Activated CD4-positive, alpha-beta T cell treated with anti-CD3 and anti-CD28 coated beads, Interleukin-2, amount 50 U/mL, for 4 hours (primary cell): Measurements from ENCODE around the gene BLACAT1.
A peak's percentile ranks its signal among the peaks of the same experiment; 100 is the strongest.

Source experiments
- DNase-seq, 2 experiments: peaks; one replicate each; pipeline ENCODE4 v3.0.0-alpha.2; 2020

BLACAT1 gene

DNA sequence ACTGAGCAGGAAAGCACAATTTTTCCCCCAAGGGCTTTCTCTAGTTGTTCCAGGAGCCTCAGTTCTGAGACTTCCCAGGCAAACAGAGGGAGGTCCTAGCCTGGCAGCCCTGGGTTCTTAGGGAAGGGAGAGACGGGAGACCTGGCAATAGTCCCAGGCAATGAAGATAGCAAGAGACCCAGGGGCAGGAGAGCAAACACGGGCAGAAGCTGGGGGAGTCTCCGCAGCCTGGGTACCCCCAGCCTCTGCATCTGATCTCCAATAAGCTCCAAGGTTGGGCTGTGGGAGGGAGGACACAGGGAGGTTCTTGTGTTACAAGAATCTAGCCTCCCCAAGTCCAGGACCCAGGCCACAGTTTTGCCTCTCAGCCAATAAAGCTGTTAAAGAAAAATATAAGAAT is 2.4 kb downstream of the BLACAT1 start:
- DNase-seq, result no peak

DNA sequence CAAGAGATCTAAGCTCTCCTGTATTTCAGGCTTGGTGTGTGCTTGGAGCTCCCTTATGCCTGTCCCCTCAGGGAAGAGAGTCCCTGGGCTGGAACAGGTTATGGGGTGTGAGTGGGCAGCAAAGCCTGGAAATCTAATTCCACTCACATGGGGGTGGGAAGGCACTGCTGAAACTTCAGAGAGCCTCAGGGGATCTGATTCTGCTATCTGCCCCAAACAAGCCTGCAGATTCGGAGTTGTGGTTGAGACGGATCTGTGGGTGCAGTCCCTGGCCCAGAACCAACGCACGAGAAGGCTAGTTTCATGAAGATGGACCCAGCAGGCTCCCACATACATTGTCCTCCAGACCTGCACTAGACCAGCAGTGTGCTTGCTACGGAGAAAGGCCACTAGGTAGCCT is 2.9 kb downstream of the BLACAT1 start:
- no peak for DNase-seq

DNA sequence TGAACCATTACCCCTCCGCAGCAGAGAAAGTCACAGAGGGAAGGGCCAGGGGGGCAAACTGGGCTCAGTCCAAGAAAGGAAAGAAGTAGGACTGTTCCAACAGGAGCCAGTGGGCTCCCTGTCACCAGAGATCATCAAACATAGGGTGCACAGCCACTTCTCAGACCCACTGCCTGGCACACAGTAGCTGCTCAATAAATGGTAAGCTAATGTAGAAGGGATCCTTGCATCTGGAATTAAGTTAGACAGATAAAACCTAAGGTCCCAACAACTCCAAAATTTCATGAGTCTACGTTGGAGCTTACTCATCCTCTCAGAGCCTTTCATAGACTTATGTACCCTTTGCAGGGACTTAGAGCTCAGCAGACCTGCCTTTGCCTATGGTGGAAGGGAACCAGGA is 3.5 kb downstream of the BLACAT1 start:
- DNase-seq, result no peak

DNA sequence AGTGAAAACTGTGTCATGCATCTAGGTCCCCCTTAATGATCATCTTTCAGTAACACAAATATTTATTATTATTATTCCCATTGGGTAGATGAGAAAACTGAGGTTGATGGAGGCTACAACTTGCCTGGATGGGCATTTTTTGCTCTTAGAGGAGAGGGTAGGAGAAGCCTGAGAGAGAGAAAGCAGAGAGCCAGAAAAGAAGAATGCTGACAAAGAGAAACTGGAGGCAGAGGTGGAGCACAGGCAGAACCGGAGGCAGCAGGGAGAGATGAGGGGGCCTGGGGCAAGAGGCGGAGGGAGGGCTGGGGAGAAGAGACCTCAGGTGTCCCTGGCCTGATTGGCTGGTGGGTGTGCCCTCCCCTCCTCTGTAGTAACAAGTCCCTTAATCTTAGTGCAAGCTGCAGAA is 4.1 kb downstream of the BLACAT1 start:
- no peak for DNase-seq

DNA sequence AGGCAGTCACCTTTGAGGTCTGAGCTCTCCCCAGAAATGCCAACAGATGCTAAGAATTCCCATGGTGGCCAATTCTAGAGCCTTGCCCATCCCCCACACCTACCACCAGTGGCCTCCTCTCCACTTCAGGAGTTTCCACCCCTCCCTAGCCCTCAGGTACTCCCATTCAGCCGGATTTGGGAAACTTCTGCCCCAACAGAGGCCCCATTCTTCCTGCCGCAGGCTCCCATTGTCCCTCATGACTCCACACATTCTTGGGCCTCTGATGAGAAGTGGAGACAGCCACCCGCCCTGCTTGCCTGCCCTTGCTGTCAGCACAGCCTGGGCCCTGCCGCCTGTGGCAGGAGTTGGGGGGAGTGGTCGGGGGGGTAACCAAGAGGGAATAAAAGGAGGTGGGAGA is 4.6 kb downstream of the BLACAT1 start:
- no peak for DNase-seq

DNA sequence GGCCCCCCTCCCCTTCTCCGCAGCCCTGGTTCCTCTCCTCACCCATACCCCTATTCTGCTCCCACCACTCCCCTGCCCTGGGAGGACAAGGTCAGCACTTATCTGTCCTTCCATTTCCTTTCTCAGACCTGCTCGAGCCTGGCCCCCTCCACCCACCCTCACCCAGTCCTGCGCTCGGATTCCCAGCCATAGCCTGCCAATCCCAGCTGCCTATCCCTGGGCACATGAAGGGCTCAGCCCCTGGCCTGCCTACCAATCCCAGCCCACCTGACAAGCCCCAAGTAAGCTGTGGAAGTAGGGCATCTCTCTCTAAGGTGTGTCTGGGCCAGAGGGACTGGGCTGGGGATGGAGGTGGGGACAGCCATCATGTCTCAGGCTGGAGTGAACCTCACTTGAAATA is 5.4 kb downstream of the BLACAT1 start:
- DNase-seq, result no peak

DNA sequence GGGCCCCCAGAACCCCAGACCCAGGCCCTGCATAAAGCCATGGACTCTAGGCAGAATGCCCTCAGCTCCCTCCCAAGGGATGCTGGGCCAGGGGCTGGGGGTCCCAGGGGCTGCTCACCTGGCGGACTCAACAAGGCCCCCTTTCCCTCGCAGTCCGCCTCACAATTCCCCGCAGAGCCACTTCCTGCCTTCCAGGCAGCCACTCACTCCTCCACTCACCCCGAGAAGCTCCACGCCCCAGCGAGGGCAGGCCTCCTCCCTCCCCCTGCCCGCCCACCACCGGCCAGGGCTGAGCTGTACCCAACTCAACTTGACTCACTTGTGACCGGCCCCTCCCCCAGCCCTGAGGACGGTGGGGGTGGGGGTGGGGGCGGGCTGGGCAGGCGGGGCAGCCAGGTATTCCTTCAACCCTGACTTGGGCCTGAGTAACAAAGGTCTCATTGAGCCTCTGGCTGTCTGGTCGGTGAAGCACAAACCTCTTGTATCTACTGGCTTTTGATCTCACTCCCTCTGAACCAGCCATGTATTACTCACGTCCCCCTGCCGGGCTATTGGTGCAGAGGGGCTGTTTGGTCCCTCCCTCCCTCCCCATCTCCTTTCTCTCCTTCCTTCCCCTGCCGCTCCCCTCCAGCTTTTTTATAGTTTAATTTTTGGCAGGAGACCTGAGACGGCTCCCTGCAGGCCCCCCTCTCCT is 5.9 kb downstream of the BLACAT1 start:
- DNase-seq, result peak in 1 of 2 experiments; percentile 28

DNA sequence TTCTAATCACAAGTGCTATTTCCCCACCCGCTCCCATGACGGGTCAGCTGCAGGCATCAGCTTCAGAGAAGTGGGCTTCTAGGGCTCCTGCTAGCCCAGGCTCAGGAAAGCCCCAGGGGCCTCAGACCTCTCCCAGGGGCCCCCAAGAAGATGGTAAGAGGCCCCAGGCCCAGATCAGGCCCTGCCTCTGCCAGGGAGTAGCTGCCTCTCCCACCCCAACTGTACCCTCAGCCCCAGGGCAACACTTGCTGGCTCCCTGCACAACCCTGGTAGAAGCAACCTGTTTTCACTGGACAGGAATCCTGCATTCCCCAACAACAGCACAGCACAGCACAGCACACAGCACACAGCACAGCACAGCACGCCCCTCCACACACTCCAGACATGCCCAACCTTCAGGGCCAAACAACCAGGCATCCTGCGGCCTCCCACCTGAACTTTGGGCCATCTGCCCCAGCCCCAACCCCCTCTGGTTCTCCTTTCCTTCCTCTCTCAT is 6.5 kb downstream of the BLACAT1 start:
- DNase-seq, result no peak

DNA sequence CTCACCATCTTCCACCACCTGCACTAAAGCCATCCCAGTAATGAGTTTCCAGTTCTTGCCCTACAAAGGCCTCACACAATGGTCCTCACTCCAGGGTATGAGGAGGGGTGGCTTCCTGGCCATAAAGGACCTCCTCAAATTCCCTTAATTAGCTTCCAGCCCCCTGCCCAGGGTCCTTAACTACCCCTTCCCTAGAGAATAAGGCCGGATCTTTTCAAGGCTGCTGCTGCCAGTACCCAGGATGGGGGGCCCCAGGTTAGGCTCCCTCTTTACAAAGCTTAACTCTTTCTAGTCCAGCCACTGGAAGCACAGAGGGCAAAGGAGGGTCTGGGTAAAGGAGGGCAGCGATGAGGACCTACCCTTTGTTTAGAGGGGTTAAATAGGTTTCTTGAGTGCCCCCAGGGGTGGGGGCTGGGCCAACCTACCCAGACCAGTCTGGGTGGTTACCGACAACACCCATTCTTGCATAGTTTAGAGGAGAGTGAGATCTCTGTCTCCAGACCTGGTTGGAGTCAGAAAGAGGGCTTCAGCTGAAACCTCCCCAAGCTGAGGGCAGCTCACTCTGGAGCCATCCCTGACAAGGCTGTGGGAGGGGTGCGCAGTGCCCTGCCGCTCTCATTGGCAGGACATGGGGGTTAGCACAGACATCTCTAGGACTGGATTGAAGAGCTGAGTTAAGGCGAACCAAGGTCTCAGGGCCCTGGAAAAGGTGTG is 7.1 kb downstream of the BLACAT1 start:
- no peak for DNase-seq

DNA sequence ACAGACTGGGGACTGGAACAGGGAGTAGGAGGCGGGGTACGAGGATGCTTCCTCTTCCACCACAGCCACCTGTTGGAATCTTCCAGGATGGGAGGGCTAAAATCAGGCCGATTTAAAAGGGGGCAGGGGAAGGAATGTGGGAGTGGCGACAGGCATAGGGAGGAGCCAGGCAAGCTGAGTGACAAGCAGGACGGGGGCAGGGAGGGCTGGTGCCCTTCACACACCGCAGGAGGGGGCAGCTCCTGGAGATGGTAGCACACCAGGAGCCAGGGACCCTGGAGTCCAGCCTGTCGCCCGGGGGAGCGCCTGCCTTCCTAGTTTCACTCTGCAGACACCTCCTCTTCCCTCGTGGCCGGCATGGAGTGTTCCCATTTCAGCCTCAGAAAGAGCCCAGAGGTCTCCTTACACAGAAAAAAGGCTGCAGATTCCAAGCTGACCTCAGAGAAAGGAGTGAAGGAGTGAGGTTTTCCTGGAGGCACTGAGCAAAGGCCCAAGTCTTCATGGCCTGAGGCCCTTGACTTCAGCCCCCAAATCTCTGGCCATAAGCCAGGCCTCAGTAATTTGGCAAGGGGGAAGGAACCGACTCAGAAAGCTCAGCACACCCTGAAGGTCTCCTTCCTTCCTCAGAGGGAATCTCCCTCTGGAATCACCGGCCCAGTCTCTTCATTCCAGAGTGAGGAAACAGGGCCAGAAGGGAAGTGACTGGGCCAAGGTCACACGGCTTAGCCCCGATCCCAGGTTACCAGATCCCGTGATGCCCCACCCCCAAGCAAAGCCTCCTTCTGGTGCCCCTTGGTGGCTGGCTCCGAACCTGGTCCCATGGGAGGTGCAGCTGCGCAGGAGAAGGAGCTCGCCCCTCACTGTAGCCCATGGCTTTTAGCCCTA is 8.1 kb downstream of the BLACAT1 start:
- DNase-seq, result no peak

DNA sequence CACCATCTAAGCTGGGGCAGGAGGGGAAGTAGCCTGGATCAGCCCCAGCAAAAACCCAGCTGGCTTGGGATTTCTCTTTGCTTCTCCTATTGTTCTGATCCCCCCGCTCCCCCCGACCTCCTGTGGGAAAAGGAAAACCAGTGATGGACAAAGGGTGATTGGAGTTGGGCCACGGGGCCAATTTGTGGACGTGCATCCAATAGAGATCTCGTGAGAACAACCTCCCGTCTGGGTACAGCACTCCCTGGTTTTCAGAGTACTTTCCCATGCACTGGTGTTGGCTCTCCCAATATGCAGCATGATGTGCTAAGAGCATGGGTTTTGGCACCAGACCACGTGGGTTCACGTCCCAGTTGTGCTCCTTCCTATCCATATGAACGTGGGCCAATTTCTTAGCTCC is 9.0 kb downstream of the BLACAT1 start:
- no peak for DNase-seq

DNA sequence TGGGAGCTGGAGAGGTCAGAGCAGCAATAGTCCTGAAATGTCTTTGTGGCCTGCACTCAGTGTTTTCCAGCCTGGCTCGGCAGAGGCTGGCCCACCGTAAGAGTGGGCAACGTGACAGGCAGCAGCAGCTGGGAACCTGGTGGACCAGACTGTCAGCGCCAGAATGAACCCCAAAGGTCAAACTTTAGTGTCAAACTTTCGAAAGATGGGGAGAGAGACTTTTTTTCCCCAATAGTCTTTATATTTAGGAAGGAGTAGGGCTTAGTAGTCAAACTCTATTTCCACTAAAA is 10.3 kb downstream of the BLACAT1 start:
- no peak for DNase-seq

DNA sequence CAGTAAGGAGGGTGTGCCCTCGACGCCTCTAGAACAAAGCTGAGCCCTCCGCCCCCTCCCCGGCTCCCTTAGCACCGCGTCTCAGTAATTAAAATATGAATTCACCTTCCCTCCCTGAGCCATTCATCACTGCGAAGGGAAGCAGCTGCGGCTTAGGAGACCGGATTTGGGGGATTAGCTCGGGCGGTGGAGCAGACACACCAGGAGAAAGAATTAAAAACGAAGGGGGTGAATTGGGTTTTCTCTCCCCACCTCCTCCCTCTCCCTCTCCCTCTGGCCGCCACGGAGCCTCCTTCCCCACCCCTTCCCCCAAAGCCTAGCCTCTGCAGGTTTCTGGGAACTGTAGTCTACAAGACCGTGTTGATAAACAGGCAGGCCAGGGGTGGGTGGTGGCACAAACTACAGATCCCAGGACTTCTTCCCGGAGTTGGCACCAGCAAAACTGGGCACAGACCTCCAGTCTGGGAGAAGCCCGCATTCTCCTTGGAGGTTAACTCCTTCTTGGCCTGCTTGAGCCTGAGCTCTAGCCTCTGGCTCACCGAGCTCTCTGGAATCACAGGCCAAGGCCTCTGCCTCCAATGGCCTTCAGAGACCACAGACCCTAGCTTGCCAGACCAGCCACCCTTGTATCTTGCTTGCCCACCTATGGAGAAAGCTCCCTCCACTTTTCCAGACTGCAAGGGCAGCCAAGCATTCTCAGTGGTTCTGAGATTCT is 10.8 kb downstream of the BLACAT1 start:
- DNase-seq, result no peak

DNA sequence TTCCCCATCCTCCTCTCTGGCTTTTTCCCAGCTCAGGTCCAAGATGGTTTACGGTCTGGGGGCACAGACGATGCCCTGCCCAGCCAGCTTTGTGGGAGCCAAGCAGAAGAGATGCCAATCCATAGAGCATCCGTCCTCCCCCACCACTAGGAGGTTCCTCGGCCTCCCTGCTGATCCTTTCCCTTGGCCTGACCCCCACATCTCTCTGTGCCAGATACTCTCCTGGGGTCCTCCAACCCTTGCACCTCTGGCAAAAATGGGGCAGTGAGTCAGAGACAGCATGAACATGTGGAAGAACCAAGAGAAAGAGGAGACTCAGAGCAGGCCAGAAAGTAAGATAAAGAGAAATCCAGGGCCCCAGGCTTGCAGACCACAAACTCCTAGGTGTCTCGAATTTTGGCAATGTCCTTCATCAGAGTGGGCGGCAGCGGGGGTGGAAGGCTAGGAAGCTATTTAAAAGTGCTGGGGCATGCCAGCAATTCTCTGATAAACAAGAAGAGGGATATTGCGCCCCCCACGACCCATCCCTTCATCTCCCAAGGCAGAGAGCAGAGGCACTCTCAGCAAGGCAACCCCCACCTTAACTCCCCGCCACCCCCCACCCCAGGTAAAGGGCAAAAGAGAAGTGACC is 11.4 kb downstream of the BLACAT1 start:
- no peak for DNase-seq

DNA sequence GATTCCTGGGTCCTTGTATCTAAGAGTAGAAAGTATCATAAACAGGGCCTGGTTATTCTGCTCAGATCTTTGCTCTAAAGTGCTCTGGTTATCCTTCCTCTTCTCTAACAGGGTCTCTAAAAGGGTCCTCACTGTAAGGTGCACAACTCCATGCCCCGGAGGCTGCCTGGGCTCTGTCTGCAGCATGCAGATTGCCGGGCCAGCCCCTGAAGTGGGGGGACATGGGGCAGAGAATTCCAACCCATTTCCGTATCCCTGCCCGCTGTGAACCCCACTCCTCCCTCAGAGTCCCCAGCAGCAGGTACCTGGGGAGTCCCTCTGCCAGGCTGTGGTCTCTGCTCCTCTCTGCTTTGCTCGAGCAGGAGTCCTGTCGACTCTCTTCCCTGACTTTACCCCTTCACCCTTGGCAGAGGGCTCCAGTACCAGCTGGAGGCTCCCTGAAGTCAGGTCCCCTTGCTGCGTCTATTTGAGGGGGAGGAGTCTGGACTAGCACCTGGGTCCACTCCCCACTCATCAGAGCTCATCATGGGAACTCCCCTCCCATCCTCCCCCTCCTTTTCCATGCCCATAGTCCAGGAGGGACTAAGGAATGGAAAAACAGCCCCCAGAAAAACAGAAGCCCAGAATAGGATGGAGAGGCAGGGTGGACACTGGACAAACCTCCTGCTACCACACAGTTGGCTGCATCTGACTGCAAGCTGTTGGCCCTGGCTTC is 12.1 kb downstream of the BLACAT1 start:
- DNase-seq, result no peak

DNA sequence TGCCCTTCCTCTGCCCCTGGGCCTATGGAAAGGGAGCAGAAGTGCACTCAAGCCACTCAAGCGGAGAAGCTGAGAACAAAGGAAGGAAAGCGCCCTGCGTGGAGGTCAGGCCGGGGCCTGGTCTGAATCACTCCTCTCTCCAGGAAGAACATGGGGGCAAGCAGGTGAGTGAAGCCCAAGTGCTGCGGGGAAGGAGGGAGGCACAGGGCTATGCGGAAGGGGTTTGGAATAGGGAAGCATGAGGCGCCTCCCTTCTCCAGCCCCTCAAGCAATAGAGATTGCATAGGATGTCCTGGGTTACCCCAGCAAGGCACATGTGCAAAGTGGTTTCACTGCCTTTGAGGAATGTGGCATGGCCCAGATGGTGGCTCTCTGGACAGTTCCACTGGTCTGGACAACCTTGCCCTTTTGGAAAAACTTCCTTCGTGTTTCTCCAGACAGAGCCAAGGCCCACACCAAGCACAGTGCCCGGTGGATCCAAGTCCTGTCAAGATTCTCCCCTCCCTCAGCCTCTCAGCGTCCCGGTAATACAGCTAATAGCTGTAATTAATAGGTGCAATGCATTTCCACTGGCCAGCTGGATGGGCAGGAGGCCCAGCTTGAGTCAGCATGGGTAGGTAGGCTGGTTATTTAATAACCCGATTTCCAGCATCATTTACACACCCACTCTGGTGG is 13.7 kb downstream of the BLACAT1 start:
- no peak for DNase-seq

DNA sequence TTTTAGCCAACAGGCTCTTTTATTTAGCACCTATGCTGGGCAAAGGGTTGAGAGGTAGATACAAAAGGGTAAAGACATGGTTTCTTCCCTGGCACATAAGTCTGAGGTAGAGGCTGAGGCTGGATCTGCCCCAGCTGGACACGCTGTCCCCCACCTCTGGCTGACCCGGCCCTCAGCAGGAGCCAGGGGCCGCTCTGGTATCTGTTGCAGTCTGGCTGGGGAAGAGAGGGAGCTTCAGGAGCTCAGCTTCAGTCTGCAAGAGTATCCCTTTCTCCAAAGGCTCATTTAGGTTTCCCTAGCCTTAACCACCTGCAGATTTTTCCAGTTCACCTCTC is 14.2 kb downstream of the BLACAT1 start:
- DNase-seq, result no peak

DNA sequence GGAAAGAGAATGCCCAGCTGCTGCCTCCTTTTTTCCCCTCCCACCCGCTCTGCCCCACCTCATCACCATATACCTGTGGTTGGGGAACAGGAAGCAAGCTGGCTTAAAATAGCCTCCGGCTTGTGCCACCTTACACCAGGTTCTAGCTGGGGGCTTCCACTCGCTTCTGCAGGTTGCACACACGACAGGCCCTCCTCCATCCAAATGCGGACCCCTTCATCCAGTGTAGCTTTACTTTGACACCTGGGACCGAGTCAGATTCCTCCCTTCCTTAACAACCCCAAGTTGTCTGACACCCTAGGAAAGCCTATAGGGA is 14.6 kb downstream of the BLACAT1 start:
- DNase-seq, result no peak

DNA sequence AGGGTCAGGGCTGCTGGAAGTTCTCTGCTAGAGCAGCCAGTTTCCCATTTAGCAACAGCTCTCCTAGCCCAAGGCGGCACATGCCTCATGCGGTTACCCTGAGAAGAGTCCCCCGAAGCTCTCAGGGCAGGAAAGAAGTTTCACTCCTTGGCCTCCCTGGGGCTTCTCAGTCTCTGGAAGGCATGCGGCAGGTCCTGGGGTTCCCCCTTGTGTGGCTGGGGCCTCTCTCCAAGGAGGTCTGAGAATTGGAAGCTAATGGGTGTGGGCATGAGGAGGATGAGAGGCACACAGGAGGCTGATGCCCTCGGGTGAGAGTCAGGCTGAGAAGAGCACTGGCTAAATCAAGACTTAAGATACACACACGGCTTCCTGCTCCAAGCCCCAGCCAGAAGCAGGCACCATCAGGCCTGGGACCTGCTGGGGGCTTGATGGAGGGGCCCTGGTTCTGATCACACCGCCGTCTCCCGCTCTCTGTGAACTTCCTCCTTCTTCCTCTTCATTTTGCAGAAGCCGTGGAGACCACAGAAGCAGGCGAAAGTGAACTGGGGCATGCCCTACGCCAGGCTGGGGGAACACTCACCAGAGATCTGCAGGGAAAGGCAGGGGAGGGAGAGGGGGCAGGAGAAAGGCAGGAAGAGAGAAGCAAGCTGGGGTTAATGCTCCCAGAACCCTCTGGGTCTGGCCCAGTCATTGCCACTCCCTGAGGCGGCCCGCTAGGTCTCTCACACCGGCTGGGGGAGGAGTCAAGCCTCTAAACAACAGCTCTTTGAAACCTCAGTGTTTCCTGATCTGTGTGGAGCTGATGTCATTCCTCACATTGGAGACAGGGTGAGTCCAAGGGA is 15.1 kb downstream of the BLACAT1 start:
- DNase-seq, result peak; percentile 42 to 50

DNA sequence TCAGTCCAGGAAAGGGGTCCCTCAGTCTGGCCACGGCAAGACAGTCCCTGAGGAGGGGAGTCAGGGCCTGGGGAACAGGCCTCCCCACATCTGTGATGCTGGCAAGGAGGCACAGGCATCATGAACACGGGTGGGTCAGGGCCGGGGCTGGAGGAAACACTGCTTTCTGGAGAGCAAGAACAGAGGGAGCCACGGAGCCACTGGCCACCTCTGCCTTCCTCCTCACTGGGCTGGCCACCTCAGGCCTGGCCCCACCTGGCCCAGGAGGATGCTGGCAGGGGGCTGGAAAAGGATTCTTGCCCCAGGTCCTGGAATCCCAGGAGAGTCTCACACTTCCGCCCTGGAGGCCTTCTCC is 15.7 kb downstream of the BLACAT1 start:
- no peak for DNase-seq
